ENCODE measurements around the gene GNB1L.
"Not testable (repeated sequence)": the region's sequence is repeated elsewhere in the genome, so short reads cannot be mapped to it uniquely, and the experiment has no call there.

Gene GNB1L

GRCh38 chr22:19840059-19840458, 14.6 kb downstream of the GNB1L start:
- Histone ChIP-seq H3K27ac (ENCODE audit: low read length) (no peak overlapping the region), H3K4me3 (ENCODE audit: low read length in 2 of 2) (no peak overlapping the region), H3K36me3 (ENCODE audit: control insufficient read depth in 2 of 2, insufficient read depth in 2 of 2, low read length in 2 of 2) (no peaks in the 10 kb centered on the region), H3K9me3 (ENCODE audit: control insufficient read depth in 2 of 2, low read length in 2 of 2) (no peaks in the 10 kb centered on the region), H3K9ac (ENCODE audit: low read length in 2 of 2) (no peak overlapping the region), H3K27me3 (ENCODE audit: control insufficient read depth in 1 of 2, insufficient read depth in 2 of 2, low read length in 2 of 2) (no peaks in the 10 kb centered on the region), H3K4me1 (ENCODE audit: control insufficient read depth, insufficient read depth, low read length) (peaks cover 5% of the 10 kb centered on the region)

- Histone ChIP-seq H3K4me1 (ENCODE audit: control insufficient read depth, insufficient read depth, low read length) (no peaks in the 10 kb centered on the region), H3K9me3 (ENCODE audit: control insufficient read depth in 2 of 2, low read length in 2 of 2) (no peaks in the 10 kb centered on the region), H3K27ac (ENCODE audit: low read length) (no peak overlapping the region), H3K4me3 (ENCODE audit: low read length in 2 of 2) (no peak overlapping the region), H3K36me3 (ENCODE audit: control insufficient read depth in 2 of 2, insufficient read depth in 2 of 2, low read length in 2 of 2) (no peaks in the 10 kb centered on the region), H3K9ac (ENCODE audit: low read length in 2 of 2) (no peak overlapping the region), H3K27me3 (ENCODE audit: control insufficient read depth in 1 of 2, insufficient read depth in 2 of 2, low read length in 2 of 2) (no peaks in the 10 kb centered on the region)
Measured at GRCh38 chr22:19837915-19838314, 16.8 kb downstream of the GNB1L start.

DNA sequence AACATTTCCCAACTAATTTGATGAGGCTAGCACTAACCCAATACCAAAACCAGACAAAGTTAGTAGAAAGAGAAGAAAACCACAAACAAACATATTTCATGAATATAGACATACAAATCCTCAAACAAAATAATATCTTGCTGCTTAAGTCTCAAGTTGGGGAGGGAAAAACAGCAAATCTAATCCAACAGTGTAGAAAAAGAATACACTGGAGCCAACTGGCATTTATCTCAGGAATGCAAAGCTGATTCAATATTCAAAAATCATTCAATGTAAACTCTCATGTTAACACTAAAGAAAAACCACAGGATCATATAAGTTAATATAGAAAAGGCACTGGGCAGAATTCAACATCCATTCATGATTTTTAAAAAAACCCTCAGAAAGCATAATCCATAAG, 18.2 kb downstream of the GNB1L start:
- H3K4me3 ChIP-seq (ENCODE audit: low read length in 2 of 2), result no peak overlapping the region
- H3K9ac ChIP-seq (ENCODE audit: low read length in 2 of 2), result no peak overlapping the region
- H3K27me3 ChIP-seq (ENCODE audit: control insufficient read depth in 1 of 2, insufficient read depth in 2 of 2, low read length in 2 of 2), result no peaks in the 10 kb centered on the region
- no peaks in the 10 kb centered on the region for H3K4me1 ChIP-seq (ENCODE audit: control insufficient read depth, insufficient read depth, low read length)
- H3K9me3 ChIP-seq (ENCODE audit: control insufficient read depth in 2 of 2, low read length in 2 of 2), result no peaks in the 10 kb centered on the region
- H3K27ac ChIP-seq (ENCODE audit: low read length), result no peak overlapping the region
- H3K36me3 ChIP-seq (ENCODE audit: control insufficient read depth in 2 of 2, insufficient read depth in 2 of 2, low read length in 2 of 2), result no peaks in the 10 kb centered on the region

GRCh38 chr22:19834599-19834998, 20.1 kb downstream of the GNB1L start:
- no peak overlapping the region for H3K9ac ChIP-seq (ENCODE audit: low read length in 2 of 2)
- H3K27ac ChIP-seq (ENCODE audit: low read length), result no peak overlapping the region
- no peaks in the 10 kb centered on the region for H3K27me3 ChIP-seq (ENCODE audit: control insufficient read depth in 1 of 2, insufficient read depth in 2 of 2, low read length in 2 of 2)
- no peak overlapping the region for H3K4me3 ChIP-seq (ENCODE audit: low read length in 2 of 2)
- no peaks in the 10 kb centered on the region for H3K36me3 ChIP-seq (ENCODE audit: control insufficient read depth in 2 of 2, insufficient read depth in 2 of 2, low read length in 2 of 2)
- no peaks in the 10 kb centered on the region for H3K4me1 ChIP-seq (ENCODE audit: control insufficient read depth, insufficient read depth, low read length)
- H3K9me3 ChIP-seq (ENCODE audit: control insufficient read depth in 2 of 2, low read length in 2 of 2), result no peaks in the 10 kb centered on the region

GRCh38 chr22:19833327-19833726, 21.3 kb downstream of the GNB1L start:
- not testable (repeated sequence) for H3K9ac ChIP-seq (ENCODE audit: low read length in 2 of 2); H3K27me3 ChIP-seq (ENCODE audit: control insufficient read depth in 1 of 2, insufficient read depth in 2 of 2, low read length in 2 of 2); H3K4me3 ChIP-seq (ENCODE audit: low read length in 2 of 2); H3K27ac ChIP-seq (ENCODE audit: low read length); H3K4me1 ChIP-seq (ENCODE audit: control insufficient read depth, insufficient read depth, low read length); H3K36me3 ChIP-seq (ENCODE audit: control insufficient read depth in 2 of 2, insufficient read depth in 2 of 2, low read length in 2 of 2); H3K9me3 ChIP-seq (ENCODE audit: control insufficient read depth in 2 of 2, low read length in 2 of 2)

GRCh38 chr22:19832476-19833108, 22.1 kb downstream of the GNB1L start:
- H3K36me3 ChIP-seq (ENCODE audit: control insufficient read depth in 2 of 2, insufficient read depth in 2 of 2, low read length in 2 of 2), result no peaks in the 10 kb centered on the region
- H3K4me1 ChIP-seq (ENCODE audit: control insufficient read depth, insufficient read depth, low read length), result no peaks in the 10 kb centered on the region
- H3K9me3 ChIP-seq (ENCODE audit: control insufficient read depth in 2 of 2, low read length in 2 of 2), result no peaks in the 10 kb centered on the region
- H3K27me3 ChIP-seq (ENCODE audit: control insufficient read depth in 1 of 2, insufficient read depth in 2 of 2, low read length in 2 of 2), result no peaks in the 10 kb centered on the region
- H3K27ac ChIP-seq (ENCODE audit: low read length), result no peak overlapping the region
- H3K9ac ChIP-seq (ENCODE audit: low read length in 2 of 2), result no peak overlapping the region
- no peak overlapping the region for H3K4me3 ChIP-seq (ENCODE audit: low read length in 2 of 2)

DNA sequence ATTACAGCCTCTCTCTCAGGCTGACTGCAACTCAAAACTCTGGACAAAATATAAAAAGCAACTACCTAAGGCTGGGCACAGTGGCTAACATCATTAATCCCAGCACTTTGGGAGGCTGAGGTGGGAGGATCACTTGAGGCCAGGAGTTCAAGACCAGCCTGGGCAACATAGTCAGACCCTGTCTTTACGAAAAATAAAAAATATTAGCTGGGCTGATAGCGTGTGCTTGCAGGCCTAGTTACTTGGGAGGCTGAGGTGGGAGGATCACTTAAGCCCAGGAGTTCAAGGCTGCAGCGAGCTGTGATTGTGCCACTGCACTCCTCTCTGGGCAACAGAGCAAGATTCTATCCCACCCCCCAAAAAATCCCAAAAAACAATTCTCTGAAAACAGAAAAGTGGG, 22.7 kb downstream of the GNB1L start:
- not testable (repeated sequence) for H3K9ac ChIP-seq (ENCODE audit: low read length in 2 of 2); H3K27me3 ChIP-seq (ENCODE audit: control insufficient read depth in 1 of 2, insufficient read depth in 2 of 2, low read length in 2 of 2); H3K4me1 ChIP-seq (ENCODE audit: control insufficient read depth, insufficient read depth, low read length); H3K9me3 ChIP-seq (ENCODE audit: control insufficient read depth in 2 of 2, low read length in 2 of 2); H3K4me3 ChIP-seq (ENCODE audit: low read length in 2 of 2); H3K36me3 ChIP-seq (ENCODE audit: control insufficient read depth in 2 of 2, insufficient read depth in 2 of 2, low read length in 2 of 2); H3K27ac ChIP-seq (ENCODE audit: low read length)

GRCh38 chr22:19831016-19831415, 23.7 kb downstream of the GNB1L start:
- Histone ChIP-seq H3K4me1 (ENCODE audit: control insufficient read depth, insufficient read depth, low read length) (no peaks in the 10 kb centered on the region), H3K4me3 (ENCODE audit: low read length in 2 of 2) (no peak overlapping the region), H3K9ac (ENCODE audit: low read length in 2 of 2) (no peak overlapping the region)

GRCh38 chr22:19828035-19828401, 26.7 kb downstream of the GNB1L start:
- Histone ChIP-seq H3K9me3 (ENCODE audit: control insufficient read depth in 2 of 2, low read length in 2 of 2) (no peaks in the 10 kb centered on the region), H3K36me3 (ENCODE audit: control insufficient read depth in 2 of 2, insufficient read depth in 2 of 2, low read length in 2 of 2) (peaks cover 0 to 4% of the 10 kb centered on the region in 2 donors), H3K9ac (ENCODE audit: low read length in 2 of 2) (no peak overlapping the region), H3K4me1 (ENCODE audit: control insufficient read depth, insufficient read depth, low read length) (no peaks in the 10 kb centered on the region), H3K27me3 (ENCODE audit: control insufficient read depth in 1 of 2, insufficient read depth in 2 of 2, low read length in 2 of 2) (no peaks in the 10 kb centered on the region), H3K27ac (ENCODE audit: low read length) (no peak overlapping the region), H3K4me3 (ENCODE audit: low read length in 2 of 2) (no peak overlapping the region)

More at GRCh38 chr22:19831016-19831415, 23.7 kb downstream of the GNB1L start:
- no peaks in the 10 kb centered on the region for H3K36me3 ChIP-seq (ENCODE audit: control insufficient read depth in 2 of 2, insufficient read depth in 2 of 2, low read length in 2 of 2)
- no peak overlapping the region for H3K27ac ChIP-seq (ENCODE audit: low read length)
- H3K9me3 ChIP-seq (ENCODE audit: control insufficient read depth in 2 of 2, low read length in 2 of 2), result no peaks in the 10 kb centered on the region
- H3K27me3 ChIP-seq (ENCODE audit: control insufficient read depth in 1 of 2, insufficient read depth in 2 of 2, low read length in 2 of 2), result no peaks in the 10 kb centered on the region

GRCh38 chr22:19827341-19828034, 27.2 kb downstream of the GNB1L start:
- no peak overlapping the region for H3K9ac ChIP-seq (ENCODE audit: low read length in 2 of 2)

DNA sequence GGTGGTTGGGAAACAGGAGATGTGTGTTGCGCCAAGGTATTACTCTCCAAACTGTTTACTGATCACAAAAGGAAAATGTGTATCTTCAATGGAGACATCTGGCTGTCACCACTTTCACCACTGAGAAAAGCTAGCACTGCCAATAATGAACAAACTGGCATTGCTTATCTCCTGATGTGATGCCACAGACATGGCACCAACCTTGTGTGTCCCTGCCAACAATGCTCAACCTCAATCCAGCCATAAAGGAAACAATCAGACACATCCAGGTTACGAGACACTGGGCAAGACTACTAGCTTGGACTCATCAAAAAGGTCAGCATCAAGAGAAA, 28.1 kb downstream of the GNB1L start:
- peaks cover 0 to 4% of the 10 kb centered on the region in 2 donors for H3K36me3 ChIP-seq (ENCODE audit: control insufficient read depth in 2 of 2, insufficient read depth in 2 of 2, low read length in 2 of 2)

More at GRCh38 chr22:19827341-19828034, 27.2 kb downstream of the GNB1L start:
- Histone ChIP-seq H3K4me1 (ENCODE audit: control insufficient read depth, insufficient read depth, low read length) (no peaks in the 10 kb centered on the region), H3K27ac (ENCODE audit: low read length) (no peak overlapping the region), H3K36me3 (ENCODE audit: control insufficient read depth in 2 of 2, insufficient read depth in 2 of 2, low read length in 2 of 2) (peaks cover 0 to 4% of the 10 kb centered on the region in 2 donors), H3K4me3 (ENCODE audit: low read length in 2 of 2) (no peak overlapping the region), H3K27me3 (ENCODE audit: control insufficient read depth in 1 of 2, insufficient read depth in 2 of 2, low read length in 2 of 2) (no peaks in the 10 kb centered on the region), H3K9me3 (ENCODE audit: control insufficient read depth in 2 of 2, low read length in 2 of 2) (no peaks in the 10 kb centered on the region)

More for the DNA sequence above, 28.1 kb downstream of the GNB1L start:
- no peaks in the 10 kb centered on the region for H3K4me1 ChIP-seq (ENCODE audit: control insufficient read depth, insufficient read depth, low read length)
- H3K27ac ChIP-seq (ENCODE audit: low read length), result no peak overlapping the region
- H3K4me3 ChIP-seq (ENCODE audit: low read length in 2 of 2), result no peak overlapping the region
- H3K9me3 ChIP-seq (ENCODE audit: control insufficient read depth in 2 of 2, low read length in 2 of 2), result no peaks in the 10 kb centered on the region
- no peak overlapping the region for H3K9ac ChIP-seq (ENCODE audit: low read length in 2 of 2)
- H3K27me3 ChIP-seq (ENCODE audit: control insufficient read depth in 1 of 2, insufficient read depth in 2 of 2, low read length in 2 of 2), result no peaks in the 10 kb centered on the region

All from stomach smooth muscle (tissue), 2 donors.